Stimulated activated CD4-positive, alpha-beta T cell treated with anti-CD3 and anti-CD28 coated beads, Interleukin-1b, Interleukin-23, amount 100 ng/mL, for 4 hours (primary cell): ENCODE measurements around the gene MPDZ.

Experiments used
- DNase-seq, 2 donors: peaks; one replicate each; pipeline ENCODE4 v3.0.0-alpha.2; 2020; ENCODE audit warnings: low read depth in 2 of 2

Gene MPDZ

GRCh38 chr9:13186091-13186490, 93.4 kb downstream of the MPDZ start:
- DNase-seq = no peak

- no peak for DNase-seq
These were observed 97.8 kb downstream of the MPDZ start for GRCh38 chr9:13181652-13182051.

GRCh38 chr9:13179257-13179656, 100.2 kb downstream of the MPDZ start:
- no peak for DNase-seq

GRCh38 chr9:13175732-13176131, 103.8 kb downstream of the MPDZ start:
- no peak for DNase-seq

DNA sequence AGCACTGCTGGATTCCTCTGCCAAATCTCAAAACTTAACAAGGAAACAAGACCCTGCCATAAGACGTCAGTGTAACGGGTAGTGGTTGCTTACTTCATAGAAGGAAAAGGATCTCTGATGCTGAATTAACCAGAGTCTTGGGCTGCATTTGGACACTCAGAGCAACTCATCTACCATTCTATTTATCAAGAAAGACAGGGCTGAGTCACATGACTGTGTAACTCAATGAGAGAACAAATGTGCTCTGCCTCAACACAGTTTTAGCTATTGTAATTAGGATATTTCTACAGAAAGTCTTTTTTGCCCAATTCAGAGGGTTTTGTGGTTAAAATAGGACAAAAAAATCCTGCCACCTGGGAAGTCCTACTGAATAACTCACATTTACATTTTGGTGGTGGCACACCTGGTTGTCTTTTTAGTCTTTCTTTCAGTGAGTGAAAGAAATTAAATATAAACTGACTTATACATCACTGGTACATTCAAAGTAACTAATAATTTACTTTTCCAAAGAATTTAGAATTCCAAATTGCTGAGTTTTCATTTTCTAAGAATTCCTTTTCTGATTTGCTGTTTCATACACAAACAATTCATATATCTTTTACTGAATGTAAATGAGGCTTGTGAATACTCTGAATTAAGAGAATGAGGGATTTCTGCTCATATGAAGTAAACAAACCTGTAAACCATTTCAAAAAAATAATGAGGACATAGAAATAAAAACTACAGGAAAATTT, 104.4 kb downstream of the MPDZ start:
- DNase-seq = no peak

GRCh38 chr9:13173553-13173952, 105.9 kb downstream of the MPDZ start:
- DNase-seq = no peak

- no peak for DNase-seq
These were observed 108.2 kb downstream of the MPDZ start for GRCh38 chr9:13171261-13171660.

DNA sequence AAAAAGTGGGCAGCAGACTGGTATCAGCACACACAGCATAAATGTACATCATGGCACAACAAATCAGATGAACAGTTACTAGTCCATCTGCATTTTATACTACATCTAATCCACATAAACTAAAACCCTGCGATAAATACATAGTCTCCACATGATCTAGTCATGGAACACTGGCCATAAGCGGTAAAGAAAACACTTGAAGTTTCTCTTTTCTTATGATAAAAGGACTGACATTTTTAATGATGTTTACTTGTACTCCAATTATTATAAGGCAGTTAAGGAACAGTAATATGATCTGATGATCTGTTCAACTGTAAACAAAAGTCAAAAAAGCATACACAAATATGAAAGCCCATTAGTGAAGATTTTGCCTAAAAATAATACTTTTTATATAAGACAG, 112.5 kb downstream of the MPDZ start:
- DNase-seq = no peak

DNA sequence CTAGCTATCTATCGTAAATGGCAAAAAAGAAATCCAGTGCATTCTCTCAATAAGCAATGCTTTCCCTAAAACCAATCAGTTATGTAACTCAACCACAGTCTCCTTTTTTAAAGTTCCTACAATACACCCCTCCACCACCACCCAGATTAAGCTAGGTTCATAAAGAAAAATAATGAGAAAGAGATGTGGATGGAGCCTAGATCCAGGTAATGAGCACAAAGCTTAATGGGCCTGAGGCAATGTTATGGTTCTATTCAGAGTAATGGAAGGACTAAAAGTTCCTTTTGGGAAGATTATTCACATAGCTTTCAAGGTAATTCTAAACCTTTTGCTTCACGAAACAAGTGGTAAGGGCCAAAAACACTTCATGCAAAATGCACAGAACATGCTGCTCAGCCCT, 113.5 kb downstream of the MPDZ start:
- DNase-seq = no peak

DNA sequence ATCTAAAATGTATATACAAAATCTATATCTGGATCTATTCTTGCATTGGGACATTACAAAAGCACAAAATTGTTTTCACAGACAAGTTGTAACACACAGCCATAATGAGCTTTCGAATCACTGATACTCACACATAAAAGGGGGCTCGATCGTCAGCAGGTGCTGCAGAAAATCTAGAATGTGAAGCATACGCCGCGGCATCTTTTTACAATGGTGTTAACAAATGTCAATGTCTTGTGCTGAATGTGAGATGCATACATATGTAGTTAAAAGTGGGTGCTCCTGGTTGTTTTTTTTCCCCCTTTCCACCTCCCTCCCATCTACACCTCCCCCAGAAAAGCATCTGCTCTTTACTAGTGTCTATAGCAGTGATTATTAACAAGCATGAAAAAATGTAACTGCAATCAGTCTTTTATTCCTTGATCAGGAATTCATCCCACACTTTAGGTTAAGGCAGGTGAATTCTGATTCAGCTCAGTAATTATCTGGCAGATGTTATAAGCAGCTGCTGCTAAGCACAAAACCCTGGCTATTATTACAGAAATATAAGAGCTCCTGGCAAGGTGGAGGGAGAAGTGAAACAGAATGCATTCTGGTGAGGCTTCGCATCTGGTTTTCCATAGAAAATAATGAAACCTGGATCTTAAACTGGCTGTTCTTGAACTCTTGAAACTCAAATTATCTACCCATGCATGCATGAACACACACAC, 114.1 kb downstream of the MPDZ start:
- no peak for DNase-seq

DNA sequence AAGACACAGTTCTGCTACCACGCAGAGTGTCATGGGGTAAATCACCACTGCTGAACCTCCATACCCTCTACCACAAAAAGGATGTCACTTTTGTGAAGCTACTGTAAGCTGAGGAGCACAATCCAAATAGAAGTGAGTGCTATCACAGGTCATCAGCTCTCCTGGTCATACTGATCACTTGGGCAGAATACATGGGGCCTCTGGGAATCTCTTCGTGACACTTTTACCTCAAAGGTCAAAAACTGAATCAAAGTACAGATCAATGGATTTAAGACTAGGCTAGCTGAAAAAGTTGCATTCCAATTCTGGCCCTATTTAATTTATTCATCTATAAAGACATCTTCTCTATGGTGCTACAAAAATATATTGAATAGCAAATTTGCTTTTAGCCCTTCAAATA, 115.5 kb downstream of the MPDZ start:
- DNase-seq = no peak

DNA sequence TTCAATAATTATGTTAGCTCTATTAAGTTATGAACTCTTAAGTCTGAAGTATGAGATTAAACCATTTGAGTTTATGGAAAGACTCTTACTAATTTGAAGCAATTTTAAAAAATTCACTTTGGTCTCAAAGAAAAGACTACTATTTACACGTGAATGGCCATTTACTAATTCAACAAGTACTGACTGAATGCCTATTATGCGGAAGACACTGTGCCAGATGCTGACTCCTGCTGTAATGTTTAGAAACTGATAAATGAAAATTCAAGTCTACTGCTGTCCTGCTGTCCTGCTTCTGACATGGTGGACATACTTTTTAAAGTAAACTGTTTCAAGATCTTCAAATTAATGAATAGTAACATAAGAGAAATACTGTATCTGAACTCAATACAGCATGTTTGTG, 116.2 kb downstream of the MPDZ start:
- DNase-seq = no peak

DNA sequence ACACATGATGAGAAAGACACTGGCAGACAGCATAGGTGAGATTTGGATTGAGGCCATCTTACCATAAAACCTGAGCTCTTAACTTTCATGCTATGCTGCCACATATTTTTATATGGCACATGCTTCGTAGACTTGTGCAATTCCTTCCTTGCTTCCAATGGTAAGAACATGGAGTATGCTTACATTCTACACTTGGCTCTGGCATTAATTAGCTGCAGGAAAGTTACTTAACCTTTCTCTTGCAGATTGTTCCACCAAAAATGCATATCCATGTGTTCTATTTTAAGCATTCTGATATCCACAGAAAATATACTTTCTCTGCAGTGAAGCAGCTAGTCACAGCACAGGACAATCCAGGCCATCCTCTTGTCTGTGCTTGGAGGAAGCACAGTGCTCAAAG, 119.4 kb downstream of the MPDZ start:
- DNase-seq = no peak

GRCh38 chr9:13158986-13159385, 120.5 kb downstream of the MPDZ start:
- no peak for DNase-seq

DNA sequence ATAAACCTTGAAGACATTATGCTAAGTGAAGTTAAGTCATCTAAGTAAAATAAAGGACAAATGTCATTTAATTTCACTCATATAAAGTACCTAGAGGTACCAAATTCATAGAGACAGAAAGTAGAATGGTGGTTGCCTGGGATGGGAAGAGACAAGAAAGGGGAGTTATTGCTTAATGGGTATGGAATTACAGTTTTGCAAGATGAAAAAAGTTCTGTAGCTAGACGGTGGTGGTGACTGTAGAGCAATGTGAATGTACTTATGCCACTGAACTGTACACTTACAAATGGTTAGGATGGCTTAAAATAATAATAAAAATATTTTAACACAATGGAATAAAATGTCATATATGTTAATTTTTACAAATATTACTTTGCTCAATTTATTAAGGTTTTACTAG, 128.0 kb downstream of the MPDZ start:
- no peak for DNase-seq

DNA sequence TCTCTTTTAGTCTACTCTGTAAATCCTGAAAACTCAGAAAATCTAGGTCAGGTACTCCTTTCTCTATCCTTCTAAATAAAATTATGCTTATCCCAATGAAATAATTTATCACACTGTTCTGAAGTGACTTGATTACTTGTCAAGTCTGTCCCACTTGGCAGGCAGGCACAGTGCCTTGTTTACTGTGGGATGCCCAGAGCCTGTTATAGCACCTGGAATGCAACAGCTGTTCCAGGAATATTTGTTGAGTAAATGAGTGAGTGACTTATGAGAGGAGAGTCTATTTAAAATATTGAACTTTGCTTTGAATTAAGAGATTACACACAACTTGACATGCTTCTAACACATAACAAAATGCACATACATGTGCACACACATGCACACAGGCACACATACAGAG, 130.0 kb downstream of the MPDZ start:
- no peak for DNase-seq

DNA sequence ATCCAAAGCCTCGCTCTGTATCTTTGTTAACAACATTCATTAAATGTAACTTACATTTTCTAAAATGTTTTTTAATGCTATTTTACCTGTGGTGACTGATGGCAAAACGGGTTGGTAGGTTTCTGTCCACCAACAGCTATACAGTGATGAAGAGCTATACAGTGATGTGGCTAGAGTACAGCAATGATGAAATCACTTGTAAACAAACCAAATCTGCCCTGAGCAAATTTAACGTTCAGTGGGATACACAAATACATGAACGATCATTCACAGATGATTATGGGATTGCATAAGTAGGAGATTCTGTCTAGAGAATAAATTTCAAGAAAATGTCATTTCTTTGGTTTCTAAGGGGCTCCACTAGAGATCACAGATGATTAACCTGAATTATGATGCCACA, 132.7 kb downstream of the MPDZ start:
- DNase-seq = no peak

- no peak for DNase-seq
These were observed 134.2 kb downstream of the MPDZ start for GRCh38 chr9:13145340-13145739.

DNA sequence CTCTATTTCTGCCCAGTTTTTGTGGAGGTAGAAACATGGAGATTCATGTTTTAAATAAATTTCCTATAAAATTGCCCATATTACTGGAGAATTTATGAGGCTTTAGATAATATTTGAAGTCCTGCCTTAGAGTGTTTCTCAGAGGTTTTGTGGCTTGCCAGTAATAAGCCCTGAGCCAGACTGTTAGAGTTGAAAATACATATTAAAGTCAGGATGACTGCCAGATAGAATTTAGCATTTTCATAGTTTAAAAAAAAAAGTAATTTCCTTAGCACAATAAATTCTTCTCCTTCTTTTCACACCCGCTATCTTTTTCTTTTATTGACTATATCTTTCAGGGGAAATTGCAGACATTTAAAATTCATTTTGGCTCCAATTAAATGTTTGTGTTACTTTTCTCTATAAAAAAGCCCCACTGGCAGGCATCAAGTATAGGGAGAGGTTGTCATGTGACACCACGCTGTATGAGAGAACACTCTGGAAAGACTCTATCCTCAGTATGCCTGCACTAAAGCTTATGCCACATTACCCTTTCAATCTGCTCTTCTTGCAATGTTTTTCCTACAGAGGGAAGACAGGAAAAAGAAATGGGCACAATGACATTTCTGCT, 135.2 kb downstream of the MPDZ start:
- no peak for DNase-seq

GRCh38 chr9:13143281-13143680, 136.2 kb downstream of the MPDZ start:
- DNase-seq = no peak

GRCh38 chr9:13142776-13143175, 136.7 kb downstream of the MPDZ start:
- no peak for DNase-seq

DNA sequence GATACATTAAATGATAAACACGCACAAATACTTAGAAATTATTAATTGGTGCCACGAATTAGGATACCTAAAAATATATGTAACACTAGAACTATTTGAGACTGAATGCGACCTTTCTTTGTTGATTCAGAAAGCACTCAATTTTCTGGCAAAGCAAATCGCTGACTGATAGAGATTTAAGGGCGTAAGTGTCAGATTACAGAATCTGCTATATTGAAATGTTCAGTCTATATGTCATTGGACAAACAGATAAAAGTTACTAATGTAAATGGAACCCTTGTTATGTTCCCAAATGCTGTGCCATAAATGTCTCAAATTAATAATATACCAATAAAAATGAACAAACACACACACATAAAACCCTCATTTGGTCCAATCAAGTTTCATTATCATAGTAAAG, 137.9 kb downstream of the MPDZ start:
- no peak for DNase-seq
